GM06990 (cell line): ENCODE measurements around the gene LRRC10B.

ENCODE experiments used
- DNase-seq: peaks from one replicate; pipeline ENCODE4 v3.0.0-alpha.2; 2011; ENCODE audit not compliant: insufficient read length; ENCODE audit errors: extremely low read depth
- H3K27me3 ChIP-seq: replicated peaks from 2 replicates; pipeline ENCODE4 v1.6.0; 2011; ENCODE audit warnings: low read length; ENCODE audit not compliant: control insufficient read depth, insufficient read depth
- H3K36me3 ChIP-seq: 2 replicates; pipeline ENCODE4 v1.5.1; 2011; ENCODE audit warnings: low read length; ENCODE audit not compliant: control insufficient read depth, insufficient read depth
- H3K4me3 ChIP-seq: replicated peaks from 2 replicates; pipeline ENCODE4 v1.5.1; 2011; ENCODE audit warnings: low read depth, mild to moderate bottlenecking, control low read depth, low read length
- CTCF ChIP-seq: IDR thresholded peaks from 2 replicates; pipeline ENCODE4 v1.5.1; 2011; ENCODE audit warnings: low read length, control low read depth, mild to moderate bottlenecking, inconsistent platforms; ENCODE audit not compliant: insufficient read depth, poor library complexity, severe bottlenecking

The LRRC10B gene

GRCh38 chr11:61509043-61510029 is 787 bp downstream of the LRRC10B start:
- H3K4me3 ChIP-seq: peak overlapping the region; percentile 8; the same call in 1 of the 2 replicates

GRCh38 chr11:61510166-61510919 is 1.8 kb downstream of the LRRC10B start:
- Histone ChIP-seq H3K36me3 (no peaks in the 10 kb centered on the region), H3K4me3 (no peak overlapping the region), H3K27me3 (peaks cover 3% of the 10 kb centered on the region)
- DNase-seq: no peak
- TF ChIP-seq CTCF: no peak

More at GRCh38 chr11:61509043-61510029, 787 bp downstream of the LRRC10B start:
- peak; percentile 47 for TF ChIP-seq CTCF
- Histone ChIP-seq H3K36me3 (no peaks in the 10 kb centered on the region), H3K27me3 (peaks cover 3% of the 10 kb centered on the region)
- peak; percentile 84 for DNase-seq

- no peak for DNase-seq
- Histone ChIP-seq H3K4me3 (no peak overlapping the region), H3K36me3 (no peaks in the 10 kb centered on the region), H3K27me3 (peaks cover 3% of the 10 kb centered on the region)
- TF ChIP-seq CTCF: no peak
These were observed 2.4 kb downstream of the LRRC10B start for GRCh38 chr11:61510974-61511373.

- DNase-seq: no peak
- no peaks in the 10 kb centered on the region for H3K36me3 ChIP-seq
- no peak for TF ChIP-seq CTCF
- peaks cover 3% of the 10 kb centered on the region for H3K27me3 ChIP-seq
- no peak overlapping the region for H3K4me3 ChIP-seq
These were observed 2.8 kb downstream of the LRRC10B start for GRCh38 chr11:61511383-61511782.

- no peak overlapping the region for H3K4me3 ChIP-seq
- H3K36me3 ChIP-seq: no peaks in the 10 kb centered on the region
- TF ChIP-seq CTCF: no peak
- peaks cover 3% of the 10 kb centered on the region for H3K27me3 ChIP-seq
- no peak for DNase-seq
These were observed 3.9 kb downstream of the LRRC10B start for GRCh38 chr11:61512435-61512834.
